Lower leg skin (tissue), 4 donors: Measurements from ENCODE around the gene CALCOCO1. TPM values are rescaled to one million over a fixed set of nuclear protein-coding genes. Genes with fewer than 3 reads are reported as not detected.

Source experiments
- DNase-seq, 2 donors: peaks; one replicate each; pipeline ENCODE4 v3.0.0-alpha.2; 2019; ENCODE audit warnings: low spot score in 2 of 2
- H3K4me3 ChIP-seq: fragments of 200-600 bp; sonication (generic); 2 replicates; pipeline ENCODE4 v1.5.1; 2017; ENCODE audit warnings: mild to moderate bottlenecking, low read depth; ENCODE audit not compliant: poor library complexity, severe bottlenecking
- POLR2A ChIP-seq, 2 donors: fragments of 450-650 bp; IDR thresholded peaks; one replicate each; pipeline ENCODE4 v1.6.1; 2016 to 2017; ENCODE audit warnings: antibody characterized with exemption in 2 of 2, mild to moderate bottlenecking in 1 of 2, moderate library complexity in 1 of 2
- WGBS, 2 donors: methylation state at CpG; one replicate each; pipeline ENCODE4 v1.1.5; 2018; 5-methylcytosine and 5-hydroxymethylcytosine counted together
- intact Hi-C: fragments of 100-400 bp; cut with DNase I; formaldehyde crosslinking; loops from one replicate; pipeline ENCODE4 v1.15.0; 2023; ENCODE audit warnings: low total_unique reads
- total RNA-seq, 4 donors: library from RNA; depleted of rRNA; stranded (reverse); fragments of >200 nt; gene quantifications; one replicate each; pipeline ENCODE4 v1.1.0, GENCODE V29; 2016
- TF ChIP-seq, protein P1 (sequence below), 3 donors: fragments of 450-650 bp; IDR thresholded peaks; one replicate each; pipeline ENCODE4 v1.5.1; 2016; ENCODE audit warnings: antibody characterized with exemption in 3 of 3, mild to moderate bottlenecking in 3 of 3, moderate library complexity in 2 of 3

Gene CALCOCO1
- total RNA-seq, 4 donors from 2014 or later, result 313 to 432 (median 391) TPM

DNA sequence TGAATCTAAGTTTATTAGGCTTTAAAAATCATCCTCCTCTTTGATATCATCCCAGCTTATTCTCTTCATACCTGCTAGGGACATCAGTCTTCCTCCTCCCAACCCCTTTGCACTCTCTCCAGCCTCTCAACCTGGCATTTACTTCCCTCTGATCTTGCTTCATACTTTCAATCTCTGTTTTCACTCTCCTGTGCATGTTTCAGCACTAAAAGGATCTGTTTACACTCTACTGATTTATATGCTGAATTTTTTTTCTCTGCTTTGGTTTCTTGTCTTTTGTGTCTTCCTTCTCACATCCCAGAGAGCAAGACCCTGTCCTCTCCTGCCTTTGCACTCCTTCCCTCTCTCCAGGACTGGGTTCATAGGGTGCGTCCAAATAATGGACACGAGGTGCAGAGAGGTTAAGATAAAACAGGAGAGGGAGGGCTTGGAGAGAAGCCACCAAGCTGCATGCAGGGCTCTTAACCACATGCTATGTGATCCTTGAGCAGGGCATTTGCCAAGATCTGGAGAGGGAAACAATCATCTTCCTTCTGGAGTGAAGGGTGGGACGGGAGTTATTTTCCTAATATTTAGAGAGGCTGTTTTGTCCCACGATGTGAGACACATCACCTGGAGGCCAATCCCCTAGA is 27.5 kb upstream of the CALCOCO1 start:
- 12 to 20% methylated on average over 4 of the region's 4 CpGs for WGBS, 2 donors
- TF ChIP-seq, protein P1, sequence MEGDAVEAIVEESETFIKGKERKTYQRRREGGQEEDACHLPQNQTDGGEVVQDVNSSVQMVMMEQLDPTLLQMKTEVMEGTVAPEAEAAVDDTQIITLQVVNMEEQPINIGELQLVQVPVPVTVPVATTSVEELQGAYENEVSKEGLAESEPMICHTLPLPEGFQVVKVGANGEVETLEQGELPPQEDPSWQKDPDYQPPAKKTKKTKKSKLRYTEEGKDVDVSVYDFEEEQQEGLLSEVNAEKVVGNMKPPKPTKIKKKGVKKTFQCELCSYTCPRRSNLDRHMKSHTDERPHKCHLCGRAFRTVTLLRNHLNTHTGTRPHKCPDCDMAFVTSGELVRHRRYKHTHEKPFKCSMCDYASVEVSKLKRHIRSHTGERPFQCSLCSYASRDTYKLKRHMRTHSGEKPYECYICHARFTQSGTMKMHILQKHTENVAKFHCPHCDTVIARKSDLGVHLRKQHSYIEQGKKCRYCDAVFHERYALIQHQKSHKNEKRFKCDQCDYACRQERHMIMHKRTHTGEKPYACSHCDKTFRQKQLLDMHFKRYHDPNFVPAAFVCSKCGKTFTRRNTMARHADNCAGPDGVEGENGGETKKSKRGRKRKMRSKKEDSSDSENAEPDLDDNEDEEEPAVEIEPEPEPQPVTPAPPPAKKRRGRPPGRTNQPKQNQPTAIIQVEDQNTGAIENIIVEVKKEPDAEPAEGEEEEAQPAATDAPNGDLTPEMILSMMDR (IDR thresholded peaks at IDR 0.05), result no peak
- TF ChIP-seq POLR2A (IDR thresholded peaks at IDR 0.05), result no peak

DNA sequence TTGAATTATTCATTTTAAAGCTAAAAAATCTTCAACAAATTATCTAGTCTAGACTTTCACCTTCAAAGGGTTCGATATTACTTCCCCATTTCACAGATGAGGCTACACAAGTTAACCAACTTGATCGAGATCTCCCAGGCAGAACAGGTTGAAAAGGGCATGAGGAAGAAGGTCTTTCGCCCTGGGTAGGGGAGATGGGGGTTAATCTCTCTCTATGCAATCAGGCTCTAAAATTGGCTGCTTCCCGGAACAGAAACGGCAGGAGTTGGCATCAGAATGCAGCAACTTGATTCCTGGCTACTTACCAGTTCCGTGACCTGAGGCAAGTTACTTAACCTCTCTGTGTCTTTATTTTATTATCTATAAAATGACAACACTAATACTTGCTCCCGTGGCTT is 26.9 kb upstream of the CALCOCO1 start:
- no peak for DNase-seq
- H3K4me3 ChIP-seq, result no peak overlapping the region
- TF ChIP-seq, protein P1 (IDR thresholded peaks at IDR 0.05), result no peak
- WGBS, 2 donors, result 37 to 50% methylated on average over 7 of the region's 7 CpGs
- intact Hi-C loops, result no loop called here

More for the DNA sequence above, 27.5 kb upstream of the CALCOCO1 start:
- no peak overlapping the region for H3K4me3 ChIP-seq
- intact Hi-C loops, result no loop called here
- DNase-seq, result no peak

DNA sequence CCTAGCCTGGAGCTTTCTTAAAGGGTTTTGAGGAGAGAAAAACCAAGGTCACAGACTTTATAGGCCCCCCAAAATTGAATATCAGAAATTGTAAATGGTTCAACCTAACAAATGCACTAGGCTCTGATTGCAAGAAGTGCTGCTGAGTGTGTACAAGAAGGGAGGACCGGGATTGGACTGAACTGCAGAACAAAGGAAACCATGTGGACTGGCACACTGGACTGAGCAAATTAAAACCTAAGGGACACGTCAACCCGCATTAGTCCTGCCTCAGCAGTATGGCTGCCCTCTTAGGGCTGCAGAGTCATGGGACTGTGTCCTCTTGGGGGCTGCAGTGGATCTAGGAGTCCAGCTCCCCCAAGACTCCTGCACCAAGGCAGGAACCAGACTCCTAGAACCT is 25.4 kb upstream of the CALCOCO1 start:
- no peak for TF ChIP-seq POLR2A (IDR thresholded peaks at IDR 0.05)
- TF ChIP-seq, protein P1 (IDR thresholded peaks at IDR 0.05), result no peak
- DNase-seq, result no peak
- H3K4me3 ChIP-seq, result no peak overlapping the region
- intact Hi-C loops, result no loop called here
- 93% methylated on average over 3 of the region's 3 CpGs for WGBS, 2 donors

DNA sequence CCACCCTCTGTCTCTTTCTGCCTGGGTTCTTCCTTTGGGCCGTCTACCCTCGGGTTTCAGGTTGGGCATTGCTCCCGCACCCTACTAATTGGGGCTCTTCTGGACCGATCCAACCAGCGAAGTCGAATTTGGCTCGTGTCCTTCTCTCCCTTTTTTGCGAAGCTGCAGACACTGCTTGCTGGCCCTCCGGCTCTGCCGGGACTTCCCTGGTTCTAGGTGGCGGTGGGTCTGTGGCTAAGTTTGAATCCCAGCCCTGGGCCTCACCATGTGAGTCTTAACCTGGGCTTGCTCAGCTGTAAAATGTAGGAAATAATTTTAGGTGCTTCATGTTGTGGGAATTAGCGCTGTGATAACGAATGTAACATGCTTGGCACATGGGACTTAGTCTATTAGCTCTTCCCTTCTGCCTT is 24.9 kb upstream of the CALCOCO1 start:
- TF ChIP-seq, protein P1 (IDR thresholded peaks at IDR 0.05), result no peak
- no peak for TF ChIP-seq POLR2A (IDR thresholded peaks at IDR 0.05)
- 55 to 70% methylated on average over 13 of the region's 13 CpGs for WGBS, 2 donors
- intact Hi-C loops, result no loop called here
- DNase-seq, result no peak
- no peak overlapping the region for H3K4me3 ChIP-seq

DNA sequence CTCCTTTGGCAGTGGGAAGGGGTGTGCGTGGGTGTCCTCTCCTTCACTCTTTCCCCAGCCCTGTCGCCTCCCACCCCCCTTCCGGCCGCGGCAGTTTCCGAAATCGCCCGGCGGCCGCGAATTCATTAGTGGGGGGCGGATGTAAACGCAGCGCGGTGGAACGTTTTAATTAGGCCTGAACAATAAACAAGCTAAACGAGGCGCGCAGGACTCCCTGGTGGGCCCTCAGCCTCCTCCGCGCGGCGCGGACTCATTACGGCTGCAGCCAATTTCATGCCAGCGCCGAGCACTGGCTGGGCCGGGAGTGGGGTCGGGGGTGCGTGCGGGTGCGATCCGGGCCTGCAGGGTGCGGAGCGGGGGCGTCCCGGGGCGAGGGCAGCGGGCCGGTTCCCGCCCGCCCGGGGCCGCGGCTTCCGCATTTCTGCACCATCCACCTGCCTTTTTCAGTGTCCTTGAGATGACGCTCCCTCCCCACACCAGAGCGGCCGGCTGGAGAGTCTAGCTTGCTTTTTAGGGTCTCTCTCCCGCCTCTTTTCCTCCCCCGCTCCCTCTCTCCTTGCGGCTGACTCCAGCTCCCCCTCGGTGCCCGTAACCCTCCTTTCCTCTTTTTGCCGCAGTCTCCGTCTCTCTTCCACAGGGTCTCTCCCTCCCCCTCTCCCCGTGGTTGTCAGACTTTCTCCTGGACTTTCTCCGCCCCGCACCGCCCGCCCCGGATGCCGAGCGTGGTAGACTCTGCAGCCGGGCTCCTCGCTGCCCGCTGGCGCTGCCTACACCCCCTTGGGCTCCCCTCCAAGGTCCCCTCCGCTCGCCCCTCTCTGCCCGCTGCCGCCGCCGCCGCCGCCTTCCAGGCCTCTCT is 24.3 kb upstream of the CALCOCO1 start, which contains the start of gene CISTR:
TSS of gene CISTR (minus strand) at position 644 of the 856 bp plus-strand sequence.
- H3K4me3 ChIP-seq, result peak within 1 kb of the TSS; percentile 29
- 10 to 17% methylated on average over 54 to 63 of the region's 76 CpGs for WGBS, 2 donors
- TF ChIP-seq, protein P1 (IDR thresholded peaks at IDR 0.05), result no peak
- no peak for TF ChIP-seq POLR2A (IDR thresholded peaks at IDR 0.05)
- DNase-seq, result no peak
- intact Hi-C loops, result no loop called here
